Mucosa of rectum (tissue), 2 donors: Measurements from ENCODE around the gene ZNF570.

Source experiments
- H3K27ac ChIP-seq, 2 donors: one replicate each; pipeline ENCODE4 v1.7.0; 2013; ENCODE audit warnings: inconsistent platforms in 2 of 2, low read depth in 2 of 2, low read length in 2 of 2
- H3K27me3 ChIP-seq, 2 donors: one replicate each; pipeline ENCODE4 v1.7.0; 2013; ENCODE audit warnings: low read length in 2 of 2; ENCODE audit not compliant: control insufficient read depth in 2 of 2, insufficient read depth in 2 of 2
- H3K36me3 ChIP-seq, 2 donors: one replicate each; pipeline ENCODE4 v1.7.0; 2013; ENCODE audit warnings: low read length in 2 of 2; ENCODE audit not compliant: control insufficient read depth in 2 of 2, insufficient read depth in 2 of 2
- H3K4me1 ChIP-seq, 2 donors: one replicate each; pipeline ENCODE4 v1.7.0; 2013; ENCODE audit warnings: low read length in 2 of 2, mild to moderate bottlenecking in 1 of 2; ENCODE audit not compliant: control insufficient read depth in 2 of 2, insufficient read depth in 2 of 2
- H3K4me3 ChIP-seq, 2 donors: one replicate each; pipeline ENCODE4 v1.7.0; 2013; ENCODE audit warnings: low read length in 2 of 2
- H3K9ac ChIP-seq, 2 donors: one replicate each; pipeline ENCODE4 v1.7.0; 2013; ENCODE audit warnings: low read length in 2 of 2, low read depth in 1 of 2, mild to moderate bottlenecking in 1 of 2
- H3K9me3 ChIP-seq, 2 donors: one replicate each; pipeline ENCODE4 v1.7.0; 2013; ENCODE audit warnings: low read length in 2 of 2; ENCODE audit not compliant: control insufficient read depth in 2 of 2
- donor health status: healthy.
- donor health status: Normal muscosa, but diverticular disease.

ZNF570 gene

DNA sequence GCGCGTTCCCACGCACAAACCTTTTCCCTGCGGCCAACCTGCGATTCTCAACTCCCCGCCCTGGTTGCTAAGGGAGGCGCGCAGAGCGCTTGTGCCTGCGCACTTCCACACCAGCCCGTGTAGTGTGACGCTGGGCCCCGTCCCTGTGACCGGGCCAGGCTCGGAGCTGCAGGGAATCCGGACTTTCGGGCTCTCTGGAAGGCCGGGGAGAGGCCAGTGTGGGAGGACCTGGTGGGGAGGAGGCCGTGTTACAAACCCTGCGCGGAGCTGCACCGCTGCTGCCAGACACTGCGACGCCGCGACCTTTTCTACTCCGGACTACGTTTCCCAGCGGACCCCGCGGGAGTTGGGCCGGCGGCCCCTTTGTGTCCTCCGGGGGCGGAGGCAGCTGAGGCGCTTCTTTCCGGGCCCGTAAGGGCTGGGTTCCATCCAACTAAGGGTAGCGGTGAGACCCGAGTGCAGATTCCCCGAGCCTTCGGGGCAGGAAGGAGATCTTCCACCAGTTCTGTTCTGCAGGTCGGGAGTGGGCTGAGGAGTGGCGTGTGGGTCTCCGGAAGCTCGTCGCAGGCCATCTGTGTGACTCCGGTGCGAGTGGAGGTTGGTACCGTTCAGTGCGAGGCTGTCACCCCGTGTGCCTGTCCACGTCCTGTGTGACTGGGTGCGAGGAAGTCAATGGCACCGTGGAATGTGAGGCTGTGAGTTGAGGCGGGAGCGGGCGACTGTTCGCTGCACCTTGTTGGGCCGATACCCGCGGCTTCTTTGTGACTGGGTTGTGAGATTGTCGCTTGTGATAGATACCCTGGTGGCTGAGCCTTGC, at the start of gene ZNF570:
Gene ZNF570, plus strand, starts transcription at position 396 of the 817 bp plus-strand sequence. CDS start 999 bp downstream, outside the sequence.
- peak within 1 kb of the TSS; percentile 69 to 94 for H3K9ac ChIP-seq
- peaks cover 13 to 19% of the 10 kb centered on the region in 2 donors for H3K4me1 ChIP-seq
- H3K27ac ChIP-seq = peak within 1 kb of the TSS; percentile 84 to 90
- peak within 1 kb of the TSS; percentile 85 to 99 for H3K4me3 ChIP-seq
- peaks cover 9 to 11% of the 10 kb centered on the region in 2 donors for H3K36me3 ChIP-seq
- H3K9me3 ChIP-seq = peaks cover 4 to 9% of the 10 kb centered on the region in 2 donors
- no peaks in the 10 kb centered on the region for H3K27me3 ChIP-seq

DNA sequence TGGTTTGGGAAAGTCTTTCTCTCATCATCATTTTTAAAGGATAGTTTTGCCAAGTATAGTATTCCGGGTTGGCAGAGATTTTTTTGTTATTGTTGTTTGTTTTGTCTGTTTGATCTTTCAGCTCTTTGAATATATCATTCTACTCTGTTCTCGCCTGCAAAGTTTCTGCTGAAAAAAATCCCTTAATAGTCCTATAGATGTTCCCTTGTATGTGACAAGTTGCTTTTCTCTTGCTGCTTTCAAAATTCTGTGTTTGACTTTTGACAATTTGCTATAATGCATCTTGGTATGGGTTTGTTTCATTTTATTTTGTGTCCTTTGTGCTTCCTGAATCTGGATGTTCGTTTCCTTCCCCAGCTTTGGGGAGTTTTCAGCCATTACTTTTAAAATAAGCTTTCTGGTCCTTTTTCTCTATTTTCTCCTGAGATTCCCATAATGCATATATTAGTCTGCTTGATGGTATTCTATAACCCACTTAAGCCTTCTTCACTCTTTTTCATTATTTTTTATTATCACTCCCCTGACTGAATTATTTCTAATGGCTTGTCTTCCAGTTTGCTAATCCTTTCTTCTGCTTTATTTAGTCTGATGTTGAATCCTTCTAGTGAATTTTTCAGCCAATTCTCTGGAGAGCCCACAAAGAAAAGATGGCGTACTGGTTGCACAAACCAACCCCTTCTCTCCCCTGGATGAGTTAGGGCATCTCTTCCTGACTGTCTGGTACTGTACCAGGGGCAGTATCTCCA, 16.5 kb upstream of the ZNF570 start:
- peaks cover 48 to 53% of the 10 kb centered on the region in 2 donors for H3K9me3 ChIP-seq
- H3K4me3 ChIP-seq = peak overlapping the region in 1 of 2 donors; percentile 39

DNA sequence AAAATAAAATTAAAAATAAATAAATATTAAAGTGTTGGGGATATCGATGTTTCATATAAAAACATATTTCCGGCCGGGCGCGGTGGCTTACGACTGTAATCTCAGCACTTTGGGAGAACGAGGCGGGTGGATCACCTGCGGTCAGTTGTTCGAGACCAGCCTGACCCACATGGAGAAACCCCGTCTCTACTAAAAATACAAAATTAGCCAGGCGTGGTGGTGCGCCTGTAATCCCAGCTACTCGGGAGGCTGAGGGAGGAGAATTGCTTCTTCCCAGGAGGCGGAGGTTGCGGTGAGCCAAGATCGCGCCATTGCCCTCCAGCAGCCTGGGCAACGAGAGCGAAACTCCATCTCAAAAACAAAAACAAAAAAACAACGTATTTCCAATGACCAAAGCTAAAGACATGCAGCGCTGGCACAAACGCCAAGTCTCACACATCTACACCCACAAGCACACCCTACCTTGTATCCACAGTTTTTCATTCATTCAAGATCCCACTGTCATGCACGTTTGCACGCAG, 2.8 kb upstream of the ZNF570 start:
- peaks cover 12 to 13% of the 10 kb centered on the region in 2 donors for H3K36me3 ChIP-seq
- H3K27ac ChIP-seq = peak overlapping the region in 1 of 2 donors; percentile 88
- H3K27me3 ChIP-seq = no peaks in the 10 kb centered on the region
- peak overlapping the region; percentile 73 to 79 for H3K9ac ChIP-seq
- H3K4me3 ChIP-seq = peak overlapping the region; percentile 86 to 93
- peaks cover 0 to 2% of the 10 kb centered on the region in 2 donors for H3K9me3 ChIP-seq
- peaks cover 13 to 19% of the 10 kb centered on the region in 2 donors for H3K4me1 ChIP-seq

More for the DNA sequence above, 16.5 kb upstream of the ZNF570 start:
- no peak overlapping the region for H3K27ac ChIP-seq
- peaks cover 0 to 8% of the 10 kb centered on the region in 2 donors for H3K36me3 ChIP-seq
- H3K27me3 ChIP-seq = no peaks in the 10 kb centered on the region
- H3K9ac ChIP-seq = no peak overlapping the region
- no peaks in the 10 kb centered on the region for H3K4me1 ChIP-seq

DNA sequence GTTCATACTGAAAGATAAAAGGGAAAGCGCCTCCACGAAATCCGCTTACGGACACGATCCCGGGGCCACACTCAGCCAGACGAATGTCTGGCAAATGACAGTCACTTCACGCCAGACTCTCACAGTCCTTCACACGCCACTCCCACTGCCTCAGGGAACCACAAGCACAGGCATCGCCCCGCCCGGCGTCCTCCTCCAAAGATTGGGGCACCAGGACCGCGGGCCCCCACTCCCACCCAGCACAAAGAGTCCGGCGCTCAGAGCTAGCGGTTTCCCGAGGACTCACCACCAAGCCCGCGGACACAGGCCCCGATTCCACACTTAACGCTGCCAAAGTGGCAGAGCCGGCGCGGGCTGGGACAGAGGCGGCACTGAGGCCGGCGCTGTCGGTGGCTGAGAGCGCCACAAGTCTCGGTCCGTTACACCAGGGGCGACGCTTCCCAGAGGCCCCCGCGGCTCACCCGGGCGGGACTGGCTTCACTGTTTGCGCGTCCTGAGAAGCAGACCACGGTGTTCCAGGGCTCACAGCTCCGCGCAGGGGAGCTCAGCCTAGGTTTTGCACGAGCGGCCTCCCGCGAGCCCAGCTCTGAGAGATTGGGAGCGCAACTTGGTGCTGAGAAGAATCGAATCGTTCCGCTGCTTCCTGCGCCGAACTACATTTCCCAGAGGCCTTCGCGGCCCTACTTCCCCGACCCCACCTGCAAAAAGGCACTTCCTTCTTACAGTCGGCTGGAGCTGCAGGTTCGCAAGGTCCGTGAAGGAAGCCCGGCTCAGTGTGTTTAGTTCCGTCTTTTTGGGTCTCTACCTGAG, 2.2 kb upstream of the ZNF570 start, which contains the start of gene ZNF569:
Gene ZNF569, minus strand, starts transcription at position 647 of the 810 bp plus-strand sequence. CDS start 22,523 bp downstream, outside the sequence.
- H3K9me3 ChIP-seq = peaks cover 0 to 2% of the 10 kb centered on the region in 2 donors
- H3K4me1 ChIP-seq = peaks cover 13 to 19% of the 10 kb centered on the region in 2 donors
- H3K9ac ChIP-seq = peak within 1 kb of the TSS; percentile 73 to 79
- H3K36me3 ChIP-seq = peaks cover 14 to 15% of the 10 kb centered on the region in 2 donors
- no peaks in the 10 kb centered on the region for H3K27me3 ChIP-seq
- H3K27ac ChIP-seq = peak within 1 kb of the TSS; percentile 78 to 88
- peak within 1 kb of the TSS; percentile 86 to 99 for H3K4me3 ChIP-seq

DNA sequence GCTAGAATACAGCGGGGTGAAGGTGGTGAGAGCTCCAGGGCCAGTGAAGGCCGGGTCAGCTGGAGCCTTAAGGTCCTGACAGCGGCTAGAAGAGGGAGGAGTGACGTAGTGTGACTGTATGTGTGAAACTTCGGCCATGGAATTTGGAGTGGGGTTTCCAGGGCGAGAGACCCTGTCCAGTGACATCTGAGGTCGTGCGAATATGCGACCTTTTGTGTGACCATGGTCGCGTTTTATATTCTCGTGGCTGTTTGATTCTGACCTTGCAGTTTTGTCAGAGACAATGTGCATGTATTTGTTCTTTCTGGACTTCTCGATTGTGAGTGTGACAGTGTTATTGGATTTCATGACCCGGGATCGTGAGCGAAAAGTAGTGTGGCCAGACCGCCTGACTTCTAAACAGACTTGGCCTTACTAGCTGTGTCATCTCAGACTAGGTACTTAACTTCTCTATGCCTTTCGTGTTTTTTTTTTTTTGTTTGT, 1.5 kb upstream of the ZNF570 start:
- H3K36me3 ChIP-seq = peaks cover 10 to 15% of the 10 kb centered on the region in 2 donors
- no peaks in the 10 kb centered on the region for H3K9me3 ChIP-seq
- H3K4me1 ChIP-seq = peaks cover 13 to 19% of the 10 kb centered on the region in 2 donors
- H3K4me3 ChIP-seq = peak overlapping the region; percentile 86 to 93
- H3K9ac ChIP-seq = peak overlapping the region; percentile 14 to 73
- H3K27me3 ChIP-seq = no peaks in the 10 kb centered on the region
- H3K27ac ChIP-seq = peak overlapping the region; percentile 78 to 88

DNA sequence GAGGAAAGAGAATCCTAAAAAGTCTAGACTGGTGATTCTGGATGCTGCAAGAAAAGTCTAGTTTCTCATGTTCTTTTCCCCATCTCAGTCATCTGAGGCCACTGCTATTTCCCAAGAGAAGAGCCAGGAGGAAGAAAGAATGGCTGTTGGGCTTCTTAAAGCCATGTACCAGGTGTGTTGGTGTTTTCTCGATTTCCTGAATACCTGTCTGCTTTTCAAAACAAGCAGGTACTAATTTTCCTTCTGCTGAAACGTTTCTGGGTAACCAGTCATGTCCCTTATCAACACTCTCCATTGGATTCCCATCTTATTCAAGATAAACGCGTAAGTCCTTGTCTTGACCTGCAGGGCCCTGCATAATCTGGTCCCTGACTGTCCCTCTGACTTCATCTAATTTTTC, 1.1 kb downstream of the ZNF570 start:
- H3K27ac ChIP-seq = no peak overlapping the region
- peaks cover 3 to 4% of the 10 kb centered on the region in 2 donors for H3K36me3 ChIP-seq
- no peak overlapping the region for H3K9ac ChIP-seq
- H3K4me3 ChIP-seq = peak overlapping the region in 1 of 2 donors; percentile 99
- H3K27me3 ChIP-seq = no peaks in the 10 kb centered on the region
- H3K9me3 ChIP-seq = peaks cover 6 to 9% of the 10 kb centered on the region in 2 donors
- peaks cover 13 to 19% of the 10 kb centered on the region in 2 donors for H3K4me1 ChIP-seq

DNA sequence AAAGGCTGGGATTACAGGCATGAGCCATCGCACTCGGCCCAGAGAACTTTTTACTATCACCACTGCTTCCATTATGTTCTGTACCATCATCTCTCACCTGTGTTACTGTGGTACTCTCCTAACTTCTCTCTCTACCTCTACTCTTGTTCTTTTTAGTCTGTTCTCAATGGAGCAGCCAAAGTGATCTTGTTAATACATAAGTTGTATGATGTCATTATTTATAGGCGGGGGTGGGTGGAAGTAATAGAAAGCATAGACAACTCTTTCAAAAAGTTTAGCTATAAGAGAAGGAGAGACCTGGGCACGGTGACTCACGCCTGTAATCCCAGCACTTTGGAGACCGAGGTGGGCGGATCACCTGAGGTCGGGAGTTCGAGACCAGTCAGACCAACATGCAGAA, 3.0 kb downstream of the ZNF570 start:
- H3K9ac ChIP-seq = no peak overlapping the region
- H3K4me1 ChIP-seq = peaks cover 10 to 17% of the 10 kb centered on the region in 2 donors
- H3K36me3 ChIP-seq = peaks cover 17 to 20% of the 10 kb centered on the region in 2 donors
- H3K27me3 ChIP-seq = no peaks in the 10 kb centered on the region
- no peak overlapping the region for H3K4me3 ChIP-seq
- no peak overlapping the region for H3K27ac ChIP-seq
- H3K9me3 ChIP-seq = peaks cover 15 to 18% of the 10 kb centered on the region in 2 donors

DNA sequence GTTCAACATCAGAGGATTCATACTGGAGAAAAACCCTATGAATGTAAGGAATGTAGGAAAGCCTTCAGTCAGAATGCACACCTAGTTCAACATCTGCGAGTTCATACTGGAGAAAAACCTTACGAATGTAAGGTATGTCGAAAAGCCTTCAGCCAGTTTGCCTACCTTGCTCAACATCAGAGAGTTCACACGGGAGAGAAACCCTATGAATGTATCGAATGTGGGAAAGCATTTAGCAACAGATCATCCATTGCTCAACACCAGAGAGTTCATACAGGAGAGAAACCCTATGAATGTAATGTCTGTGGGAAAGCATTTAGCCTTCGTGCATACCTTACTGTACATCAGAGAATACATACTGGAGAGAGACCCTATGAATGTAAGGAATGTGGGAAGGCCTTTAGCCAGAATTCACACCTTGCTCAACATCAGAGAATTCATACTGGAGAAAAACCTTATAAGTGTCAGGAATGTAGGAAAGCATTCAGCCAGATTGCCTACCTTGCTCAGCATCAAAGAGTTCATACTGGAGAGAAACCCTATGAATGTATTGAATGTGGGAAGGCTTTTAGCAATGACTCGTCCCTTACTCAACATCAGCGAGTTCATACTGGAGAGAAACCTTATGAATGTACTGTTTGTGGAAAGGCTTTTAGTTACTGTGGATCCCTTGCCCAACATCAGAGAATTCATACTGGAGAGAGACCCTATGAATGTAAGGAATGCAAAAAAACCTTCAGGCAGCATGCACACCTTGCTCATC, 15.4 kb downstream of the ZNF570 start:
- peak overlapping the region; percentile 2 to 8 for H3K4me3 ChIP-seq
- no peak overlapping the region for H3K9ac ChIP-seq
- H3K4me1 ChIP-seq = no peaks in the 10 kb centered on the region
- no peak overlapping the region for H3K27ac ChIP-seq
- peaks cover 43 to 62% of the 10 kb centered on the region in 2 donors for H3K9me3 ChIP-seq
- H3K36me3 ChIP-seq = peaks cover 21 to 36% of the 10 kb centered on the region in 2 donors
- no peaks in the 10 kb centered on the region for H3K27me3 ChIP-seq

DNA sequence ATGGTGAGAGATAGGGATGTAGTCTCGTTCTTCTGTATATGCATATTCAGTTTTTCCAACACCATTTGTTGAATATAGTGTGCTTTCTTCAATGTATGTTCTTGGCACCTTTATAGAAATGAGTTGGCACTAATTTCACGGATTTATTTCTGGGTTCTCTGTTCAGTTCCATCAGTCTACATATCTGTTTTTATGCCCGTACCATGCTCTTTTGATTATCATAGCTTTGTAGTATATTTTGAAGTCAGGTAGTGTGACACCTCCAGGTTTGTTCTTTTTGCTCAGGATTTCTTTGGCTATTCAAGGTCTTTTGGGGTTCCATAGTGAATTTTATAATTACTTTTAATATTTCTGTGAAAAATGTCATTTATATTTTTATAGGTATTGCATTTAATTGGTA, 23.1 kb downstream of the ZNF570 start:
- H3K9ac ChIP-seq = no peak overlapping the region
- H3K4me1 ChIP-seq = no peaks in the 10 kb centered on the region
- no peaks in the 10 kb centered on the region for H3K36me3 ChIP-seq
- H3K27ac ChIP-seq = no peak overlapping the region
- H3K4me3 ChIP-seq = no peak overlapping the region
- H3K9me3 ChIP-seq = peaks cover 12 to 19% of the 10 kb centered on the region in 2 donors
- H3K27me3 ChIP-seq = no peaks in the 10 kb centered on the region
